T-helper 17 cell (primary cell): ENCODE data around the gene BMP2K. TPM values are rescaled to one million over a fixed set of nuclear protein-coding genes. Genes with fewer than 3 reads are reported as not detected.

Experiments used
- ATAC-seq: fragments of 150-1000 bp; cut with Tn5 transposase; 2 replicates; pipeline ENCODE4 v1.10.0; 2021; ENCODE audit warnings: mild to moderate bottlenecking, moderate library complexity
- DNase-seq, 3 donors: peaks; one replicate each; pipeline versions ENCODE4 v3.0.0 to v3.0.0-alpha.2; 2020 to 2021
- H3K9me3 ChIP-seq: one replicate; pipeline ENCODE4 v1.7.0; 2013; ENCODE audit warnings: low read length, mild to moderate bottlenecking; ENCODE audit not compliant: control insufficient read depth, poor library complexity, severe bottlenecking
- H3K27ac Mint-ChIP-seq: one replicate; pipeline ENCODE4 v1.8.0; 2022; ENCODE audit warnings: mild to moderate bottlenecking, moderate library complexity, mixed read lengths
- H3K27me3 Mint-ChIP-seq: one replicate; pipeline ENCODE4 v1.8.0; 2022; ENCODE audit warnings: mixed read lengths
- H3K36me3 Mint-ChIP-seq: one replicate; pipeline ENCODE4 v1.8.0; 2022; ENCODE audit warnings: low read depth, mixed read lengths
- H3K4me1 Mint-ChIP-seq: one replicate; pipeline ENCODE4 v1.8.0; 2022; ENCODE audit warnings: mild to moderate bottlenecking, mixed read lengths
- H3K4me3 Mint-ChIP-seq: one replicate; pipeline ENCODE4 v1.8.0; 2022; ENCODE audit warnings: mild to moderate bottlenecking, moderate library complexity, mixed read lengths
- total RNA-seq, 4 donors: library from RNA in 2 of 4; stranded (reverse) in 2 of 4; gene quantifications; one replicate each; pipeline ENCODE4 v1.2.3 and lab custom pipeline; 2022 to 2026

Gene BMP2K
- total RNA-seq, 2 donors from 2014 or later = 6.9 to 11.2 TPM

DNA sequence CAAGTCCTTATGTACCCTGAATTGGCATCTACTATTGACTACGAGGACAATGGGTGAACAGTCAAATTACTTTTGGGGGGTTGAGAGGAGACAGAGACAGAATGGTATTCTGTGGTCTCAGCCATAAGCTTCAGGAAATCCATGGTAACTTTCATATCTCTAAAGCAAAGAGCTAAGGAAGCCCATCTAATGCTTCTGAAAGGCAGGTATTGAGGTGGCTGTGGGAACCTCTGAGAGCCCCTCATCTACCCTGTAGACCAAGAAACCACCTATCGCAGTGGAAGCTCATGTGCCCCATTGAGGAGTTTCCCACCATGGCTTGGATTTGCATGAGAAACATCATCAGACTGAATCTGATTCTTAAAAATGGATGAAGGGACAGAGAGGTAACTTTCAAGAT, 23.1 kb upstream of the BMP2K start:
- peaks cover 3% of the 10 kb centered on the region for H3K36me3 Mint-ChIP-seq
- DNase-seq (no peak), ATAC-seq (no peak)
- H3K4me1 Mint-ChIP-seq = peaks cover 3% of the 10 kb centered on the region
- H3K9me3 ChIP-seq = no peaks in the 10 kb centered on the region
- H3K27ac Mint-ChIP-seq = no peak overlapping the region
- H3K27me3 Mint-ChIP-seq = peaks cover 14% of the 10 kb centered on the region
- H3K4me3 Mint-ChIP-seq = no peak overlapping the region

DNA sequence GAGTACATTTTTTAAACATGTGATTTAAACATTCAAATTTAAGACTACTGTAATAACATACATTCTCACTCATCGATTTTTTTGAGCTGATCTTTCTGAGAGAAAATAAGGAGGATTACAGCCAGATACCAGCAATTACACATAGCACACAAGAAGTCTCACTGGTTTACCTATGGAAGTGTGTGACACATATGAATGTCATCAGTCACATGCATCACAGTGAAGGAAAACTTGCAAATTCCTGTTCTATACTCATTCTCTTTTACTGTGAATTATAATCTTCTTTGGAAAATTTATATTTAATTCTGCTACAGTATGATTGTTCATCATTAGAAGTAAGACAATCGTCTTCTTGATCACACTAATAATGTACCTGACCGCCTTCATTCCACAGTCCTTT, 21.3 kb upstream of the BMP2K start:
- Mint-ChIP-seq H3K27me3 (peaks cover 14% of the 10 kb centered on the region), H3K36me3 (peaks cover under 1% of the 10 kb centered on the region), H3K4me3 (no peak overlapping the region), H3K4me1 (peaks cover under 1% of the 10 kb centered on the region), H3K27ac (no peak overlapping the region)
- ATAC-seq (no peak), DNase-seq (no peak)
- H3K9me3 ChIP-seq = no peaks in the 10 kb centered on the region

DNA sequence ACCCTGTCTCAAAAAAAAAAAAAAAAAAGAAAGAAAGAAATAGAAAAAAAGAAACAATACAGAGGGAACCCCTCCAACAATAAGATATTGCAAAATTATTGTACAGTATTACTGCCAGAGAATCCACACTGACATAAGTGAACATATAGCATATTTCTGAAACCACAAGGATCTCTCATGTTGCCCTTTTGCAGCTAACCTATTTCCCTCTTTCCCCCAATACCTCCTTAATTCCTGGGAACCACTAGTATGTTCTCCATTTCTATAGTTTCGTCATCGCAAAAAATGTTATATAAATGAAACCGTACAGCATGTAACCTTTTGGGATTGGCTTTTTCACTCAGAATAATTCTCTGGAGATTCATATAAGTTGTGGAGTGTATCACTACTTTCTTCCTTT, 20.0 kb upstream of the BMP2K start:
- no peak for ATAC-seq
- Mint-ChIP-seq H3K27me3 (peaks cover 14% of the 10 kb centered on the region), H3K4me1 (no peaks in the 10 kb centered on the region), H3K4me3 (no peak overlapping the region), H3K36me3 (no peaks in the 10 kb centered on the region), H3K27ac (no peak overlapping the region)
- DNase-seq = no peak
- H3K9me3 ChIP-seq = no peaks in the 10 kb centered on the region

DNA sequence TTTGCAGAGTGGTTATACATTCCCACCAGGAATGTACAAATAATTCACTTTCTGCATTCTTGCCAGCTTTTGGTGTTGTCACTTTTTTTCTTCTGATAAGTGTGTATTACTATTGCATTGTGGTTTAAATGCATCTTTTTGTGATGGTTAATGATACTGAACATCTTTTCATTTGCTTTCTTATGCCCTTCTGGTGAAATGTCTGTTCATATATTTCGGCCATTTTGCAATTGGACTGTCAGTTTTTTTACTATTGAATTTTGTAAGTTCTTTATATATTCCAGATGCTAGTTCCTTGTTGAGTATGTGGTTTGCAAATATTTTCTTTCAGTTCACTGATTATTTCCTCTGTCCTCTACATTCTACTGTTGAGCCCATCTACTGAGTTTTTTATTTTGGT, 19.4 kb upstream of the BMP2K start:
- Mint-ChIP-seq H3K27me3 (peaks cover 14% of the 10 kb centered on the region), H3K4me3 (no peak overlapping the region), H3K27ac (no peak overlapping the region), H3K36me3 (no peaks in the 10 kb centered on the region), H3K4me1 (no peaks in the 10 kb centered on the region)
- H3K9me3 ChIP-seq = no peaks in the 10 kb centered on the region
- no peak for DNase-seq
- no peak for ATAC-seq

DNA sequence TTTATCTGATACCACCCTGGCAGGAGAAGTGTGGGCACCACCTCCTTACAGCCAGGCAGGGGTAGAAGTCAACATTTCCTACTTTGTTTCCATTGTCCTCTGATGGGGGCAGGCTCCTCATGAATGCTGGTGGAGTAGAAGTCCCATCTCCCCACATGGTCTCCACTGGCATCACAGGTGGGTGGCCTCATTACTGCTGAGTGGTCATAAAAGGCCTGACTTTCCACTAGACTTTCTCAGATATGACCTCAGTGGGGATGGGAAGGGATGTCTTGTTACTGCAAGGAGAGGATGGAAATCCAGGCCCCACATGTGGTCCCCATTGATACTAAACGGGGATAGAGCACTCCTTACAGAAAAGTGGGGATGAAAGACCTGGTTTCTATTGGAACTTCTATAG, 18.6 kb upstream of the BMP2K start:
- H3K9me3 ChIP-seq = no peaks in the 10 kb centered on the region
- H3K4me1 Mint-ChIP-seq = no peaks in the 10 kb centered on the region
- H3K36me3 Mint-ChIP-seq = no peaks in the 10 kb centered on the region
- ATAC-seq (no peak), DNase-seq (no peak)
- no peak overlapping the region for H3K4me3 Mint-ChIP-seq
- peaks cover 14% of the 10 kb centered on the region for H3K27me3 Mint-ChIP-seq
- no peak overlapping the region for H3K27ac Mint-ChIP-seq

DNA sequence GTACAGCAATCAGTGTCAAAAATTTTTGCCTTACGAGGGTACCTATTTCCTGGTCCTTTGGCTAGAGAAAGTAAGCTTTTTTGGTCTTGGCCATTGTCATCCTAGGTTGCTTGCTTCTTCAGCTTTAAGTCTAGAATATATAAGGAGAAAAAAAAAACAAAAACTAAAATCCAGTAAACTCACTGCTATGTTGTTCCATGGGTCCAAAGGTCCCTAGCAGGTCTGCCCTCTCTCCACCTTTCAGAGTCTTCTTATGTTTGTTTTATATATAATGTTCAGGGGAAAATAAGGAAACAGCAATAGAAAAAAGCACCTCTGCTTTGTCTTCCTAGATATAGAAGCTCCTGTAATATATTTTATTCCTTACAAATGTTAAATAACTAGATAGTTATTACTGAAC, 18.1 kb upstream of the BMP2K start:
- H3K27me3 Mint-ChIP-seq = peaks cover 14% of the 10 kb centered on the region
- no peak for ATAC-seq
- H3K27ac Mint-ChIP-seq = no peak overlapping the region
- H3K9me3 ChIP-seq = no peaks in the 10 kb centered on the region
- no peaks in the 10 kb centered on the region for H3K36me3 Mint-ChIP-seq
- DNase-seq = no peak
- no peak overlapping the region for H3K4me3 Mint-ChIP-seq
- no peaks in the 10 kb centered on the region for H3K4me1 Mint-ChIP-seq

DNA sequence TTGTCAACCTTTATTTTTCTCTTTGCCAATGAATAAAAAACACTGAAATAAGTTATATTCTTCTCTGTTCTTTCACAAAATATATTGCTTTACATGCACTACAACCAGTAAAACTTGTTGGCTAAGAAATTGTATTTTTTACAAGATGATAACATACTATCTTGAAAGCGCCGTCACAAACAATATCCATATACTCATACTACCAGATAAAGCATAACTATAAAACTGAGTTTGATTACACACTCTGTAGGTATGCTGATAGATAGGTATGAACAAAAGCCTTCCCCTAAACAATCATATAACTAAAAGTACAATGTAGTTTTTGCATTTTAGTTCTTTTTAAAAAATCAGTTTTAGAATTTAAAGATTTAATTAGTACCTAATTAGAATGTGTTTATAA, 13.6 kb upstream of the BMP2K start:
- H3K4me3 Mint-ChIP-seq = no peak overlapping the region
- no peak for ATAC-seq
- H3K27me3 Mint-ChIP-seq = peaks cover 2% of the 10 kb centered on the region

DNA sequence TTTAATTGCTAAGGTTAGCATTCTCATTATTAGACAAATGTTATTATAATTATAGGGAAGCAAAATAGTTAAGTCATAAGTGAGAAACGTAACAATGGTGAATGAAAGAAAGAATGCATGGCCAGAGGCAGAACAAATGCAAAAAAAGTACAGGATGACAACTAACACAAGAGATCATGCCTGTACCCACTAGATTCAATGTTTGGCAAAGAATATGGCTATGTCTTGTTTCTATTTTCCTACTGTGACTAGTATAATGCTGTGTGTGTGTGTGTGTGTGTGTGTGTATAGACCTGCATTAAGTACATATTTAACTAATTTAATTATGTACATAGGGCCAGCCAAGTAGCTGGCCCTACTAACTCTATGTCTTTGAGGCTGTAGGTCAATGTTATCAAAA, 12.9 kb upstream of the BMP2K start:
- no peaks in the 10 kb centered on the region for H3K9me3 ChIP-seq
- H3K4me1 Mint-ChIP-seq = peaks cover 4% of the 10 kb centered on the region
- no peaks in the 10 kb centered on the region for H3K36me3 Mint-ChIP-seq
- no peak overlapping the region for H3K27ac Mint-ChIP-seq
- no peak for DNase-seq
- ATAC-seq = no peak
- no peaks in the 10 kb centered on the region for H3K27me3 Mint-ChIP-seq
- no peak overlapping the region for H3K4me3 Mint-ChIP-seq

More for the DNA sequence above, 13.6 kb upstream of the BMP2K start:
- no peaks in the 10 kb centered on the region for H3K9me3 ChIP-seq
- Mint-ChIP-seq H3K27ac (no peak overlapping the region), H3K36me3 (no peaks in the 10 kb centered on the region), H3K4me1 (peaks cover 2% of the 10 kb centered on the region)
- no peak for DNase-seq

DNA sequence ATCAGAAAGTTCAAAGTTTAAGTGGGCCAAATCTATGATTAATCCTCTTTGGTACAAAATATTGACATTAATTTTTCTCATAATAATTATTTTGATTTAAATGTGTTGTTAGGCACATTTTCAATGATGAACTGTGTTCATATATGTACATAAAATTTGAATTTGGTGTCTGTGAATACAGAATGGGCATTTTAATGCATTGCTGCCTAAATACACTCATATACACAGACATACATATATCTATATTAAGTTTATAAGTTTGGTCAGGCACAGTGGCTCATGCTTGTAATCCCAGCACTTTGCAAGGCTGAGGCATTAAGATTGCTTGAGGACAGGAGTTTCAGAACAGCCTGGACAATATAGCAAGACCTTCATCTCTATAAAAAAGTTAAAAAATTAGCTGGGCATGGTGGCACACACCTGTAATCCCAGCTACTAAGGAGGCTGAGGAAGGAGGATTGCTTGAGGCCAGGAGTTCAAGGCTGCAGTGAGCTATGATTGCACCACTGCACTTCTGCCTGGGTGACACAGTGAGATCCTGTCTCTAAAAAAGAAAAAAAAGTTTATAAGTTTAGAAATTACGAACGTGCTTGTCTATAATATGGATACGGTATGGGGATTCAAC, 12.3 kb upstream of the BMP2K start:
- no peaks in the 10 kb centered on the region for H3K27me3 Mint-ChIP-seq
- no peak for DNase-seq
- ATAC-seq = no peak
- no peak overlapping the region for H3K27ac Mint-ChIP-seq
- no peaks in the 10 kb centered on the region for H3K9me3 ChIP-seq
- no peaks in the 10 kb centered on the region for H3K36me3 Mint-ChIP-seq
- H3K4me1 Mint-ChIP-seq = peaks cover 4% of the 10 kb centered on the region
- H3K4me3 Mint-ChIP-seq = no peak overlapping the region

DNA sequence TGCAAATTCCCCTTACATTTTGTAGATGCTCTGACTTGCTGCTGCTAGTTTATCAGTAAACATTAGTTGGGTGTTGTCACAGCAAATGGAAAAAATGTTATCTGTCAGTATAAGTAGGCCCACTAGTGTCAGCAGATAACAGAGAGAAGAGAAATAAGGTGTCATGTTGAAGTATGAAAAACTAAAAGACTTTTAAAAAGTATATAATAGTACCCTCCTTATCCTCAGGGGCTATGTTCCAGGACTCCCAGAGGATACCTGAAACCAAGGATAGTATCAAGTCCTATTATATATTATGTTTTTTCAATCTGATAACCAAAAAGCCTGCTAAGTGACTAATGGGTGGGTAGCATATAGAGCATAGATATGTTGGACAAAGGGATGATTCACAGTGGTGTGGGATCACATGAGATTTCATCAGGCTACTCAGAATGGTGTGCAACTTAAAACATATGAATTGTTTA, 11.6 kb upstream of the BMP2K start:
- Mint-ChIP-seq H3K27me3 (no peaks in the 10 kb centered on the region), H3K4me1 (peaks cover 4% of the 10 kb centered on the region), H3K4me3 (no peak overlapping the region), H3K36me3 (no peaks in the 10 kb centered on the region), H3K27ac (no peak overlapping the region)
- no peaks in the 10 kb centered on the region for H3K9me3 ChIP-seq
- ATAC-seq (no peak), DNase-seq (no peak)

DNA sequence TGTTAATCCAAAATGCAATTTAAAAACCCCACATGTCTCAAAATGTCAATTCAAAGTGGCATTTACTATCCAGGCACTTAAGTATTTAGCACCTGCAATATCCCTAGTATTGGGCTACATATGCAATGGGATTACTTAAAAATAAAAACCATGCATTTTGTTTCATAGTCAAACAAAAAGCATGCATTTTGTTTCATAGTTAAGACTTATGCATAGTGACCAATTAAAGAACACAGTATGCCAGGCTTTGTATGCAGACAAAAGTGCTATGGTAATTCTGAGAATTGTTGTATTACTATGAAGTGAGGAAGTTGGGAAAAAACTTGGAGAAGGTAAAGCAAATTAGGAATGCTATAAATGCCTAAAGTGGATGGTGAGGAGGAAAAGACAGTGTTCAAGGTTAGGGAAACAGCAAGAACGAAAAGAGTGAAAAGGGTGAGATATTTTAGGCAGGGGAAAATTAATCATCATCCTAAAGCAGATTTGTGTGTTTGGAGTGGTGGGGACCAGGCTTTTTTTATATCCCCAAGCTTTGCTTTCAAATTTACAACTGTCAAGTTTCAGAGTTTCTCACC, 10.6 kb upstream of the BMP2K start:
- Mint-ChIP-seq H3K27ac (no peak overlapping the region), H3K36me3 (no peaks in the 10 kb centered on the region), H3K4me1 (peaks cover 4% of the 10 kb centered on the region), H3K27me3 (no peaks in the 10 kb centered on the region), H3K4me3 (no peak overlapping the region)
- DNase-seq (no peak), ATAC-seq (no peak)
- H3K9me3 ChIP-seq = no peaks in the 10 kb centered on the region

DNA sequence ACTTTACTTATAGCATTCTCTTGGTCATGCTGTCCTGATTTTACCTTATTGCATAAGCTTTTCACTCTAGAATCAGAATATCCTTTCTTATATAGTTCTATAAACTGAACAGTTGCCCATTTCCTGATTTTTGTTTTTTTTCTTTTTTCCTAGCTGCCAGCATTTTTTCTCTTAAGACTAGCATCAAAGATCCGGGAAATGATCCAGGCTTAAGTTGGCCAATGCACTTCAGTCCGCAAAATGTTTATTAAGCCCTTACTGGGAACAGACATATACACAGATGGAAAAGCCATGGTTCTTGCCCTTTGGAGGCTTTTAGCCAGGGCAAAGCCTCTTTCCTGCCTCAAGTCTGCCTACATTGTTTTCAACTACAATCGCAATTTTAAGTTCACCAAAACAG, 10.1 kb upstream of the BMP2K start:
- no peak overlapping the region for H3K27ac Mint-ChIP-seq

DNA sequence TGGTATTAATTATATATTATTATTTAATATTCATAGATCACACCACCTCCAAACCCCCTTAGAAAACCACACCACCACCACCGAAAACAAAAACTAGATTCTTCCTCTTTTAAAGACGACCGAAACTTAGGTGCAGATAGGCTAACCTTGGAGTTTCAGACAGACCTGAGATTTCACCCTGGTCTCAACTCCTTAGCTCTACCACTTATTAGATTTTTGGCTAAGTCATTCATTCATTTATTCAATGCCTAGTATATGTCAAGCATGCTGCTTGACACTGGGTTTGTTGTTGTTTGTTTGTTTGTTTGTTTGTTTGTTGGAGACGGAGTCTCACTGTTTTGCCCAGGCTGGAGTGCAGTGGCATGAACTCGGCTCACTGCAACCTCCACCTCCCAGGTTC, 9.5 kb upstream of the BMP2K start:
- H3K9me3 ChIP-seq = no peaks in the 10 kb centered on the region
- H3K27ac Mint-ChIP-seq = no peak overlapping the region
- ATAC-seq = peak; percentile 30
- H3K27me3 Mint-ChIP-seq = no peaks in the 10 kb centered on the region
- no peak for DNase-seq
- H3K4me3 Mint-ChIP-seq = no peak overlapping the region
- no peaks in the 10 kb centered on the region for H3K36me3 Mint-ChIP-seq
- peaks cover 4% of the 10 kb centered on the region for H3K4me1 Mint-ChIP-seq

More for the DNA sequence above, 10.1 kb upstream of the BMP2K start:
- Mint-ChIP-seq H3K27me3 (no peaks in the 10 kb centered on the region), H3K36me3 (no peaks in the 10 kb centered on the region), H3K4me1 (peaks cover 4% of the 10 kb centered on the region), H3K4me3 (no peak overlapping the region)
- no peaks in the 10 kb centered on the region for H3K9me3 ChIP-seq
- ATAC-seq (no peak), DNase-seq (no peak)

DNA sequence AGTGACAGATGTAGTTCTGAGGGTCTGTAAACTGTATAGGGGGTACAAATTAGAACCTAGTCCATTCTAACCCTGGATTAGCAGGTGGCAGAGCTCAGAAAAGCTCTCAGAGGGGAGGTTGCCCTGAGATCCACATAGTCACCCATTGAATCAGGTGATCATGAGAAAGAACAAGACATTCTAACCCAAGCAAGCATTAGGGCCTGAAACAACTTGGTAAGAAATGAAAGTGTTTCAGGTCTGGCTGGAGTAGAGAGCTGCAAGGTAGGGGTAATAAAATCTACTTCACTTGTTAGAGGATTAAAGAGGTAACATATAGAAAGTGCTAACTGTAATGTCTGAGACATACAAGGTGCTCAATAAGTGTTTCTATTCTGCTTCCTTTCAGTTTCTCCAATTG, 8.8 kb upstream of the BMP2K start:
- Mint-ChIP-seq H3K27ac (no peak overlapping the region), H3K4me1 (peaks cover 4% of the 10 kb centered on the region), H3K27me3 (no peaks in the 10 kb centered on the region), H3K36me3 (no peaks in the 10 kb centered on the region), H3K4me3 (no peak overlapping the region)
- no peaks in the 10 kb centered on the region for H3K9me3 ChIP-seq
- no peak for ATAC-seq
- no peak for DNase-seq
